CD1c-positive myeloid dendritic cell (primary cell): ENCODE data around the gene SETD4.
"Not testable (repeated sequence)": the region's sequence is repeated elsewhere in the genome, so short reads cannot be mapped to it uniquely, and the experiment has no call there.

ENCODE experiments used
- DNase-seq: peaks from one replicate; pipeline ENCODE4 v3.0.0-alpha.2; 2016; ENCODE audit errors: extremely low spot score

SETD4 gene

GRCh38 chr21:36077758-36078157 is 17.4 kb upstream of the SETD4 start:
- no peak for DNase-seq

DNA sequence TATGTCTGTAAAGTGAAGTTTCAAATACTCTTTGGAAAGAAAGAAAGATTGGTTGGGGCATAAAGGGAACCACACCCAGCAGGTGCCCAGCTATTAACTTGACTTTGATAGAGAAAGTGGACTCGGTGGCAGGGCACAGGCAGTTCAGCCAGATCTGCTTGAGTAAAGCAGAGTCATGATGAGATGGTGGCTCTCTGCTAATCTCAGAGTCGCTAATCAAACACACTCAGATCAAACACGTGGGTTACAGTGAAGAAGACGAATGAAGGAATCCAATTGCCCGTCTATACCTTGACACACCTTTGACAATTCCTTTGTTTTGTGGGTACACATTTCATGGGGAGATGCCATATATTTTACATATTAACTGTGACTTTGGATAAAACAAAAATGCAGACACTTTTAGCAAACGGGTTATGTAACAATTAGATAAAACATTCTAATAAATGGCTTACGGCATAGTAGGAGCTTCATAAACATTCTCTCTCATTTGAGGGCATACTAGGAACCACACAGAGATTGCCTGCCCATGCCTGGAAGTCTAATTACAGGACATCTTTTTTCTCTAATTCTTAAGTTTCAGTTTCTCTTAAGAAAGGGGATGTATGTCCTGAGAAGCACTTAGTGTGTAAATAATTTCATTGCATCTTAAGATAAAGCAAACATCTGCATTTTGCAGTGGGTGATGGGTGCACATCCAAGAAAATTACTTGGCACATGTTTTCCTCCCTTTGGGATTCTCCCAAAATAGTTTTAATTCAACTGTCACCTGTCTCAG is 16.7 kb upstream of the SETD4 start:
- peak; percentile 20 for DNase-seq

DNA sequence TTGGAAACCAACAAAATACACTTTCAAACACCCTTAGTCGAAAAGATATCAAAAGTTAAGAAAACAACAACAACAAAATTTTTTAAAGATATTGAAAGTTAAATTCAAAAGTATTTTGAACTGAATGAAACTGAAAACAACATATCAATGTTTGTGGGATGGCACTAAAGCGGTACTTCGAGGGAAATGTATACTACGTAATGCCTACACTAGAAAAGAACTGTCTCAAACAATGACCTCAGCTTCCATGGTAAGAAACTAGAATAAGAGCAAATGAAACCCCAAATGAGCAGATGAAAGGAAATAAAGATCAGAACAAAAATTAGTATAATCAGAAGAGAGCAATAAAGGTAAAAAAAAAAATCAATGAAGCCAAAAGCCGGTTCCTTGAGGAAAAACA is 15.6 kb upstream of the SETD4 start:
- DNase-seq = no peak

- no peak for DNase-seq
Observed at GRCh38 chr21:36075171-36075570, 14.8 kb upstream of the SETD4 start.

DNA sequence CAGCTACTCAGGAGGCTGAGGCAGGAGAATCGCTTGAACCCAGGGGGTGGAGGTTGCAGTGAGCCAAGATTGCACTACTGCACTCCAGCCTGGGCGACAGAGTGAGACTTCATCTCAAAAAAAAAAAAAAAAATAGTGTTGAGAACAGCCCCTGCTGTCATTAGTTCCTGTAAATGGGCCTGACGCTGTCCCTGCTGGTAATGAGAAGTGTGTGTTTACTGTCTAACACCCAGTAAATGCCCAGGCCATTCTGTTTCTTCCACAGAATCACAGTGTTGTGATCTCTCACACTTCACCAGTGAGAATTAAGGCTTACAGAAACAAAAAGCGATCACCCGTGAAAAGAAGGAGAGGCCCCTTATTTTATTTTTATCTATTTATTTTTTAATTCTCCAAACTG is 13.6 kb upstream of the SETD4 start:
- not testable (repeated sequence) for DNase-seq

DNA sequence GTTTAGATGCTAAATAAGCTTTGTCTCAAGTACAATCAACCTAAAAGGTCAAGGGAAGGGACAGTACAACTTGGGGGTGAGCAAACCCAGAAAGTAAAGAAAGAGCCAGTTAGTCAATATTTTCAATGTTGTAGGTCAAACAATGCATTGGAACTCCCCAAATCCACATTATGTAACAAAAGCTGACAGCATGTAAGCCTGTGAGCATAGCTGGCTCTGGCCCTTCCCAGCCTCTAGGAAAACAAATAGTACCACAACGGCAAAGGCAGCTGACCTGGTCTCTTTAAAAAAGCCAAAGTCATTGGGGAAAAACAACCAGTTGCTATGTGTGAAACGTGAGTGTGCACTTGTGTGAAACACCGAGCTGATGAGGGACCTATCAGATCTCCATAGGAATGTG is 12.9 kb upstream of the SETD4 start:
- no peak for DNase-seq

DNA sequence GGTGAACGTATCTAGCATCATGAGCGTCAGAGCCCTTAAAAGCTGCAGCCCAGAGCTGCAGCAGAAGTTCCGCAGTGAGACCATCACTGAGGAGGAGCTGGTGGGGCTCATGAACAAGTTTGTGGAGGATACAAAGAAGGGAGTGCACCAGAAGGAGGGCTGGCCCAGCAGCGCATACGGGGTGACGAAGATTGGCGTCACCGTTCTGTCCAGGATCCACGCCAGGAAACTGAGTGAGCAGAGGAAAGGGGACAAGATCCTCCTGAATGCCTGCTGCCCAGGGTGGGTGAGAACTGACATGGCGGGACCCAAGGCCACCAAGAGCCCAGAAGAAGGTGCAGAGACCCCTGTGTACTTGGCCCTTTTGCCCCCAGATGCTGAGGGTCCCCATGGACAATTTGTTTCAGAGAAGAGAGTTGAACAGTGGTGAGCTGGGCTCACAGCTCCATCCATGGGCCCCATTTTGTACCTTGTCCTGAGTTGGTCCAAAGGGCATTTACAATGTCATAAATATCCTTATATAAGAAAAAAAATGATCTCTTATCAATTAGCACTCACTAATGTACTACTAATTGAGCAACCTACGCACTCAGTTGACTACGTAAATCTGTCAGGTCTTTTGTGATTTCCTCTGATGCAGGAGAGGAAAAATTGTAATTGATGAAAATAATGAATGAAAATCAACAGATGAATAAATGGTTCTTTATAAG is 12.3 kb upstream of the SETD4 start:
- DNase-seq = no peak

DNA sequence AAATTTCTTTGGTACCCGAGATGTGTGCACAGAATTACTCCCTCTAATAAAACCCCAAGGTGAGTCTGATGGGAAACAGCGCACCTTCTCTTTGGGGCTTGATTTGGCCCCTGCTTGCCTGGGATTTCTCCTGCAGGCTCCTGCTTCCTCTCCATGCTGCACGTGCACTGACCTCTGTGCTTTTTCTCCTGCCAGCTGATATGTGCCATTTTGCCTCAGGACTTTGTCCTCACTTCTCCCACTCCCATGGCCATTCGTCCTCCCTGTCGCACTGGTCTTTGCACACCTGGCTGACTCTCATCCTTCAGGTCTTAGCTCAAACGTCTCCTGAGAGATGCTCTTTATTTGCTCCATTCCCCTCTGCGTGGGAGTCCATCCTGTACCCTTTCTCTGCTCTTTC is 10.7 kb upstream of the SETD4 start:
- no peak for DNase-seq

- DNase-seq = peak; percentile 96
Observed at GRCh38 chr21:36069713-36070583, 9.6 kb upstream of the SETD4 start, which contains the start of gene CBR1. Gene CBR1, plus strand, starts transcription at chr21:36070024. Its CDS starts 92 bp downstream, at chr21:36070116.

GRCh38 chr21:36068748-36069398 is 8.5 kb upstream of the SETD4 start:
- no peak for DNase-seq

- DNase-seq = peak; percentile 44
Observed at GRCh38 chr21:36065497-36066036, 5.2 kb upstream of the SETD4 start.

DNA sequence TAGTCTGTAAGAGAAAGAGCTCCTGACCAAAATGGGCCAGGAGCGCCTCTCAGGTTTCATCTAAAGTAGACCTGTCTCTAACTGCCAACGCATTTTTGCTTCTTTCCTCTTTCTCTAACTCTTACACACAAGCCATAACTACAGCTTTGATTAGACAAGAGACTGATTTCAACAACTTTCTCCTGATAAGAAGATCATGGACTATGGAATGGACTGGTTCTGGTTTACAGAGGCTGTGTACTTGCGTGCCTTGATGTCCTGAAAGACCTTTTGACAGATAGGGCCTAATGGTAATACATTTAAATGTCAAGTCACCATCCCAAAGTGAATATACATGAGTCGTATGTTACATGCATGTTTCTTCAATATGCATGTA is 3.7 kb upstream of the SETD4 start:
- DNase-seq = no peak

DNA sequence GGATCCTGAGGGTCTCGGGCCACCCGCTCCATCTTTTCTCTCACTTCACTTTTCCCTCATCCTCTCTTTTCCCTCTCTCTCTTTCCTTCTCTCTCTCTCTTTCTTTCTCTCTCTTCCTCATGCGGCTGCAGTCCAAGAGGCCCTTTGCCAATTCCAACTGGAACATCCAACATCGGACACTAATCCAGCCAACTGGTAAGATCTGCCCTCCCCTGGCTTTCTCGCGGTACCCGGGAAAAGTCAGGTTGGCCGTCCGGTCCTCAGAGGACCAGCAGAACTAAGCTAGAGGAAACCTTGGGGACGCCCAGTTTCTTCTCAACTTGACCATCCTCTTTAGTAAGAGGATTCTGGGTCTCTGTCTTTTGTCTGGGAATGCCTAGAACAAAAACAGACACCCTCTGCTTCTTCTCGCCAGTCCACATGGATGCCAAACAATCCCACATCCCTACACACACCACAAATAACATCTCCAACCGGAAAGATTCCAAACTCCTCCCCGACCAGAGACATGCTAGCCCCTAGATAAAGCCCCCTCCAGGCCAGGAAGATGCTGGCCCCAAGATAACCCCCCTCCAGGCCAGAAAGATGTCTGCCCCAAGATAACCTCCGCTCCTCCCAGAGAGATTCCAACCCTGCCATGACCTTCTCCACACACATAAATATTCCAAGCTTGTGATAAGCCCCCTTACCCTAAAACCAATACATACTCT is 3.2 kb upstream of the SETD4 start:
- DNase-seq = no peak

DNA sequence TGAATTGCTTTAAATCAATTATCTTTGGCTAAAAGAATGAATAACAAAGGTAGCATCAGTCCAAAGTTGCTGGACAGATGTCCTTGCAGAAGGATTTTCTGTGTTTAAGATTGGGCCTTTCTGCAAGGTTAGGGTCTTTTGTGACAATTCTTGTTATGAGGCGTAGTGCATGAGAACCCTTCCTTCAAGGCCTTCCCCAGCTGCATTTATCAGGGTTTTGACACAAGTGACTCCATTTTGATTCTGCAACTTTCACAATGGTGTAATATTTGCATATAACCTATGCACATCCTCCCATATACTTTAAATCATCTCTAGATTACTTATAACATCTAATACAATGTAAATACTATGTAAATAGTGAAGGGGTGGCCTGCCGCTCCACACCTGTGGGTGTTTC is 1.1 kb upstream of the SETD4 start:
- no peak for DNase-seq

DNA sequence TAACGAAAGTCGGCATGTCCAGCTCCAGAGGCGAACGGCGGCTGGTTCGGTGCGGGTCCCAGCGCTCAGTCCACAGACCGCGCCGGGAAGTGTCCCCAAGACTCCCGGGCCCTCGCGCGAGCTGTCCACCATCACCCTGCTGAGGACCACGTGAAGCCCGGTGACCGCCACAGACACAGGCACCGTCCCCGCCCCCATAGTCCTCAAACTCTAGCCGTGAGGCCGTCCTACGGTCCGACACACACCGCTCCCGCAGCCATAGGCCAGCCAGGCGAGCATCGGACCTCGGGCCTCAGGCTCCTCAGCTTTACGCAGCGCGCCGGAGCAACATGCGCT is 535 bp downstream of the SETD4 start:
- peak; percentile 55 for DNase-seq

- DNase-seq = no peak
Observed at GRCh38 chr21:36055551-36055950, 4.8 kb downstream of the SETD4 start.

DNA sequence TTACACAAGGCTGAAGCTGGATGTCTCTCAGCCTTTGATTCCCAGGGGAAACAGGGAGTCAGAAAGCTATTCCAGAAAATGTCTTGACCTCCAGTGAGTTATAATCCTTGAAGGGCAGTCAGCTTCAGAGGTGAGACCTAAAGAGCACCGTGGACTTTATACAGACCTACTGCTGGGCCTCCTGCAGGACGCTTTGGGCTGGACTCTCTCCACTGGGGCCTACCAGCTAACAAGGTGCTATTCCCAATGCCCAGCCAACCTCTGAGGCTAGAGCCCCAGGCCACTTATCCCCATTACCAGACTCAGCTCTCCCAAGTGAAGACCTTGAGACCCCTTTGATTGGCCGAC is 6.6 kb downstream of the SETD4 start:
- DNase-seq = no peak

DNA sequence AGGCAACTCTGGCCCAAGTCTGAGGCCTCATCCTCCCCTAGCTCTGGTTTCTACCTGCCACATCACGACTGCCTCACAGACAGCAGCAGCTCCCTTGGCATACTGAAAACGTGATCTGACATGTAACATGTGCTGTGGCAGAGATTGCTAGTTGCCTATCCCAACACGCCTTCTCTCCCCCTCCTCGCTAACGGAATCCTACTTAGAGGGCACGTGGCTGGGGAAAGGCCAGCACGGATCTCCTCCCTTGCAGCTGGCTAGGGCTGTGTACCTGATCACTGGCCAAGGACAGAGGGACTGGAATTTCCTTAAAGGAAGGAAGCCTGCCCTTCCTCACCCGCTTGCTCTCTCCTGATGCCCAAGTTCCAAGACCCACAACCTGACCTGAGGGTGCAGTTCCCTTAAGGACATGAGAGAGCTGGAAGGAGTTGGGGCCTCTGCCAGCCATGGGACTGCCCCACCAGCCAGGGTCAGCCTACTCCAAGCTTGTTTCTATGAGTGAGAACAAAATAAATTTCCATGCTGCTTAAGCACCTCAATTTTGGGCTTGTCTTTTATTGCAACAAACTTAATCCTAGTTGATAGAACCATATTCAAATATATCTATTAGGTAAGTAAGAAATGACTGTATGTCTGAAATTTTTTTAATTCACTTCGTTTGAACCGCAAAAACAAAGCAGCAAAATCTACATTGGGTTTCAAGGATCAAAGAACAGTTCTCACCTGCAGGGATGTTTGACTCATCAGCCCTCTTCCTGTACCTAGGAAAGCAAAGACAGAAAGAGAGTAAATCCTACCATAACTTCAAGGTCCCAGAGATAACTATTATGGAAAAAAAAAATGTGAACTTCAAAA is 7.2 kb downstream of the SETD4 start:
- DNase-seq = no peak

DNA sequence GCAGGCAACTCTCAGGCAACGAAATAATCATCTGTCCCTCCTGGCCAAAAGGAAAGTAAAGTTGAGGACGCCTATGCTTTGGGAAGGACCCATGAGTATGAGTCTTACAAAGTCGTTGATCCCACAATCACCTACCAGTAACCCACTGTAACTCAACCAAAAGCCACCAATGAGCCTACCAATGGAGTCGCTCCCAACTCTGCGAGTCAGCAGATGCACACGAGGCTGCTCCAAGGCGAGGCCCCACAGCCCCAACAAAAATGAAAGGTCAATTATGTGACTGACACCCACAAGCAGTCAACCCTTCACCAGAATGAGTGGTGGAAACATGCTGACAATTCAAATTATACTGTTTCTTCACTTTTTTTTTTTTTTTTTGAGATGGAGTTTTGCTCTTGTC is 12.0 kb downstream of the SETD4 start:
- no peak for DNase-seq

GRCh38 chr21:36047139-36047538 is 13.2 kb downstream of the SETD4 start:
- DNase-seq = no peak
